OCI-LY7 (cell line): ENCODE measurements around the gene WDR35. TPM values are rescaled to one million over a fixed set of nuclear protein-coding genes. Genes with fewer than 3 reads are reported as not detected.

ENCODE experiments used
- BruUV-seq: library from RNA; stranded (reverse); fragments of 400-500 nt; replicated peaks from 2 replicates; lab custom pipeline; 2021; lab: Mats Ljungman, UMichigan
- CTCF ChIA-PET: fragments of 300-600 bp; sonication (Branson Sonifier 250); formaldehyde crosslinking; loops from one replicate; lab custom pipeline; 2022; ENCODE audit warnings: antibody characterized with exemption; ENCODE audit not compliant: unreplicated experiment; lab: Charles Lee
- POLR2A ChIA-PET: fragments of 300-600 bp; sonication (Branson Sonifier 250); formaldehyde crosslinking; loops from one replicate; lab custom pipeline; 2022; ENCODE audit warnings: antibody characterized with exemption; lab: Charles Lee
- DNase-seq: peaks from one replicate; pipeline ENCODE4 v3.0.0-alpha.2; 2015; ENCODE audit warnings: low spot score
- H2AFZ ChIP-seq: fragments of 200-600 bp; sonication (generic), shearing (Covaris generic); 2 replicates; pipeline ENCODE4 v1.6.1; 2014; ENCODE audit warnings: mild to moderate bottlenecking, antibody characterized with exemption, low read length, moderate library complexity
- H3K27ac ChIP-seq: fragments of 200-600 bp; sonication (generic); 2 replicates; pipeline ENCODE4 v1.5.1; 2014; ENCODE audit warnings: mixed run types, low read depth, mild to moderate bottlenecking, moderate library complexity, low read length, inconsistent platforms; ENCODE audit not compliant: poor library complexity, severe bottlenecking
- H3K36me3 ChIP-seq: fragments of 200-600 bp; sonication (generic); 2 replicates; pipeline ENCODE4 v1.6.1; 2014; ENCODE audit warnings: mild to moderate bottlenecking, antibody characterized with exemption, low read length, moderate library complexity, mixed read lengths; ENCODE audit not compliant: insufficient read depth
- H3K4me1 ChIP-seq: fragments of 200-600 bp; sonication (generic); 2 replicates; pipeline ENCODE4 v1.5.1; 2014; ENCODE audit warnings: mild to moderate bottlenecking, low read length; ENCODE audit not compliant: insufficient read depth, poor library complexity, severe bottlenecking
- H3K4me2 ChIP-seq: fragments of 200-600 bp; sonication (generic); 2 replicates; pipeline ENCODE4 v1.6.1; 2014; ENCODE audit warnings: mild to moderate bottlenecking, low read length
- H3K4me3 ChIP-seq: fragments of 200-600 bp; sonication (generic); 2 replicates; pipeline ENCODE4 v1.5.1; 2014; ENCODE audit warnings: mild to moderate bottlenecking, low read depth, low read length; ENCODE audit not compliant: poor library complexity, severe bottlenecking
- H3K79me2 ChIP-seq: fragments of 200-600 bp; sonication (generic); 2 replicates; pipeline ENCODE4 v1.6.1; 2016; ENCODE audit warnings: low read depth, mild to moderate bottlenecking, low read length, moderate library complexity, mixed read lengths; ENCODE audit not compliant: insufficient read depth
- H3K9me2 ChIP-seq: fragments of 200-600 bp; sonication (generic); 2 replicates; pipeline ENCODE4 v1.6.1; 2016; ENCODE audit warnings: mild to moderate bottlenecking, low read length, mixed read lengths; ENCODE audit not compliant: insufficient read depth
- H3K9me3 ChIP-seq: fragments of 200-600 bp; sonication (generic); 2 replicates; pipeline ENCODE4 v1.6.1; 2014; ENCODE audit warnings: mild to moderate bottlenecking, mixed run types, low read length, mixed read lengths
- H4K20me1 ChIP-seq: fragments of 200-600 bp; sonication (generic); 2 replicates; pipeline ENCODE4 v1.6.1; 2014; ENCODE audit warnings: mild to moderate bottlenecking, antibody characterized with exemption, low read length, moderate library complexity, mixed read lengths; ENCODE audit not compliant: insufficient read depth
- EZH2phosphoT487 ChIP-seq: fragments of 200-600 bp; sonication (generic); IDR thresholded peaks from 2 replicates; pipeline ENCODE4 v1.6.1; 2018; ENCODE audit warnings: low read depth, borderline replicate concordance, mild to moderate bottlenecking, mixed run types, antibody characterized with exemption, low read length, moderate library complexity, mixed read lengths
- intact Hi-C: fragments of 100-400 bp; cut with micrococcal nuclease; formaldehyde crosslinking; loops from one replicate; pipeline ENCODE4 v1.10.0; 2022; ENCODE audit not compliant: unreplicated experiment
- total RNA-seq, 2 experiments: library from RNA; depleted of rRNA in 1 of 2; stranded (reverse); fragments of >200 nt in 1 of 2; shearing (Covaris generic) in 1 of 2; gene quantifications; 2 replicates each; pipeline ENCODE4 v1.2.3, GENCODE V29; 2014 to 2022
- TF ChIP-seq, protein P1 (sequence below): fragments of 200-600 bp; sonication (generic); conservative IDR thresholded peaks from 2 replicates; pipeline ENCODE4 v1.5.1; 2014; ENCODE audit warnings: mild to moderate bottlenecking, antibody characterized with exemption, low read length, moderate library complexity, mixed read lengths

WDR35 gene
- total RNA-seq, 2 experiments from 2014 or later, result 0.06 to 1.5 TPM

- DNase-seq, result peak; percentile 24
- H3K4me3 ChIP-seq, result no peak overlapping the region
- H3K4me2 ChIP-seq, result no peak overlapping the region
Observed at GRCh38 chr2:19987936-19988335, 2.0 kb downstream of the WDR35 start.

GRCh38 chr2:19982268-19982667, 7.6 kb downstream of the WDR35 start:
- ChIA-PET CTCF (no interaction called here), POLR2A (interaction anchor here (1.0 to 1.3 kb wide), 2 partner anchors 9 kb away, joined by 3 to 4 read pairs; no protein-coding TSS in a partner anchor)
- no peaks in the 10 kb centered on the region for H3K9me3 ChIP-seq
- no peak for DNase-seq
- no peaks in the 10 kb centered on the region for H3K36me3 ChIP-seq
- no peaks in the 10 kb centered on the region for H3K79me2 ChIP-seq
- no peak overlapping the region for H3K4me2 ChIP-seq
- H2AFZ ChIP-seq, result no peak overlapping the region
- no peak overlapping the region for H3K4me3 ChIP-seq
- TF ChIP-seq, protein P1, sequence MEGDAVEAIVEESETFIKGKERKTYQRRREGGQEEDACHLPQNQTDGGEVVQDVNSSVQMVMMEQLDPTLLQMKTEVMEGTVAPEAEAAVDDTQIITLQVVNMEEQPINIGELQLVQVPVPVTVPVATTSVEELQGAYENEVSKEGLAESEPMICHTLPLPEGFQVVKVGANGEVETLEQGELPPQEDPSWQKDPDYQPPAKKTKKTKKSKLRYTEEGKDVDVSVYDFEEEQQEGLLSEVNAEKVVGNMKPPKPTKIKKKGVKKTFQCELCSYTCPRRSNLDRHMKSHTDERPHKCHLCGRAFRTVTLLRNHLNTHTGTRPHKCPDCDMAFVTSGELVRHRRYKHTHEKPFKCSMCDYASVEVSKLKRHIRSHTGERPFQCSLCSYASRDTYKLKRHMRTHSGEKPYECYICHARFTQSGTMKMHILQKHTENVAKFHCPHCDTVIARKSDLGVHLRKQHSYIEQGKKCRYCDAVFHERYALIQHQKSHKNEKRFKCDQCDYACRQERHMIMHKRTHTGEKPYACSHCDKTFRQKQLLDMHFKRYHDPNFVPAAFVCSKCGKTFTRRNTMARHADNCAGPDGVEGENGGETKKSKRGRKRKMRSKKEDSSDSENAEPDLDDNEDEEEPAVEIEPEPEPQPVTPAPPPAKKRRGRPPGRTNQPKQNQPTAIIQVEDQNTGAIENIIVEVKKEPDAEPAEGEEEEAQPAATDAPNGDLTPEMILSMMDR, result no peak
- TF ChIP-seq EZH2phosphoT487, result no peak
- intact Hi-C loops, result no loop called here
- no peaks in the 10 kb centered on the region for H3K9me2 ChIP-seq
- H4K20me1 ChIP-seq, result no peaks in the 10 kb centered on the region
- no peak overlapping the region for H3K27ac ChIP-seq
- H3K4me1 ChIP-seq, result no peaks in the 10 kb centered on the region
- BruUV-seq, result no TSS peak

More at GRCh38 chr2:19987936-19988335, 2.0 kb downstream of the WDR35 start:
- Histone ChIP-seq H3K36me3 (no peaks in the 10 kb centered on the region), H3K9me2 (no peaks in the 10 kb centered on the region), H3K79me2 (no peaks in the 10 kb centered on the region), H3K9me3 (no peaks in the 10 kb centered on the region), H3K4me1 (no peaks in the 10 kb centered on the region), H3K27ac (no peak overlapping the region), H2AFZ (no peak overlapping the region), H4K20me1 (no peaks in the 10 kb centered on the region)
- intact Hi-C loops, result no loop called here
- TF ChIP-seq, protein P1, result no peak
- TF ChIP-seq EZH2phosphoT487, result no peak
- CTCF ChIA-PET, result no interaction called here
- BruUV-seq, result no TSS peak
- POLR2A ChIA-PET, result interaction anchor here (1.0 kb wide), 1 partner anchor 26 kb away, joined by 3 read pairs; no protein-coding TSS in a partner anchor

DNA sequence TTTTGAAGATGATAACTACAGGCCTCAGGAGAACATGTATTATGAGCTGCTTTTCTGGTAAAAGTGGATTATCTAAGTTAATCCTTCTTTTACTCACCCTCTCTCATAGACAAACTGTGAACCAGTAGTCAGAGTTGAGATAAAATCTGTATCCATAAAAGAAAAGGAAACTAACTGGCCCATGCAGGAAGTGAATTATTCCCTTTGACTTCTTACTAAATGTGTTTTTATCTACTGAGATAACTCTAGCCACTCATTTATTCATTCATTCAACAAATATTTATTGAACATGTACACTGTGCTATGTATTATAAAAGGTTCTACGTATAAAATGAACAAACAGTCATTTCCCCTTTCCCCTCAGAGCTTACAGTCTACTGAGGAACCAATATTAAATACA, 10.0 kb downstream of the WDR35 start:
- Histone ChIP-seq H3K4me3 (no peak overlapping the region), H3K4me1 (no peaks in the 10 kb centered on the region), H3K4me2 (no peak overlapping the region), H4K20me1 (no peaks in the 10 kb centered on the region), H3K9me3 (no peaks in the 10 kb centered on the region), H3K79me2 (no peaks in the 10 kb centered on the region), H3K9me2 (no peaks in the 10 kb centered on the region), H3K36me3 (no peaks in the 10 kb centered on the region), H3K27ac (no peak overlapping the region), H2AFZ (no peak overlapping the region)
- intact Hi-C loops, result no loop called here
- CTCF ChIA-PET, result no interaction called here
- BruUV-seq, result no TSS peak
- TF ChIP-seq, protein P1, result no peak
- TF ChIP-seq EZH2phosphoT487, result no peak
- no peak for DNase-seq
- POLR2A ChIA-PET, result interaction anchor here (0.7 kb wide), 2 partner anchors 97 to 955 kb away, joined by 3 to 4 read pairs; no protein-coding TSS in a partner anchor
